ENCODE measurements around the gene GDF15.
"Not testable (repeated sequence)": the region's sequence is repeated elsewhere in the genome, so short reads cannot be mapped to it uniquely, and the experiment has no call there.

The GDF15 gene

GRCh38 chr19:18363787-18364186 is 22.2 kb upstream of the GDF15 start:
- H3K4me3 ChIP-seq (ENCODE audit: low read depth, low read length): no peak overlapping the region

GRCh38 chr19:18364277-18364825 is 21.6 kb upstream of the GDF15 start:
- not testable (repeated sequence) for H3K4me3 ChIP-seq (ENCODE audit: low read depth, low read length)

DNA sequence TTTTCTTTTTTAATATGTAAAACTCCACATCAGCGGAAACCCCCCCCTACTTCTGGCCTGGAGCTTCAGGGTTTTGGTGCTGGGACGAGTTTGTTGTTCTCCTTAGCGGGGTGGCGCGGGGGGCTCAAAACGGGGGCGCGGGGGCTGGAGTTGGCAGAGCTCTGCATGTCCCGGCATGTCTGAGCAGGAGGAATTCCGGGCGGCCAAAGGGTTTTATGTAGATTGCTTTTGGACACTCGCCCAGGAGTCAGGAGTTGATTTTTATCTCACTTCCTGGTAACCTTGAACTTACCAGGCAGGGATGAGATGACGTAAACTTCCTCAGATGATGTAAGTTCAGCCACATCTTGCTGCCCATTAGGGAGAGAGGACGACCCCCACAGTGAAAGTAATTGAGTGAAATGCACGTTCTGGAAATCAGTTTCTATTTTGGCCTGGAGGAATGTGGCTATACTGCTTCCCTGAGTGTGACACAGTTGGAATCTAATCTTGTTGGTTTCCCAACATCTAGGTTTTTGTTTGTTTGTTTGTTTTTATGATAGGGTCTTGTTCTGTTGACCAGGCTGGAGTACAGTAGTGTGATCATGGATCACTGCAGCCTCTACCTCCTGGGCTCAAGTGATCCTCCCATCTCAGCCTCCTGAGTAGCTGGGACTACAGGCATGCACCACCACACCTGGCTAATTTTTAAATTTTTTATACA is 21.0 kb upstream of the GDF15 start:
- H3K4me3 ChIP-seq (ENCODE audit: low read depth, low read length): no peak overlapping the region

- no peak overlapping the region for H3K4me3 ChIP-seq (ENCODE audit: low read depth, low read length)
Measured at GRCh38 chr19:18366021-18366435, 19.9 kb upstream of the GDF15 start.

GRCh38 chr19:18368504-18369222 is 17.3 kb upstream of the GDF15 start:
- no peak overlapping the region for H3K4me3 ChIP-seq (ENCODE audit: low read depth, low read length)

- H3K4me3 ChIP-seq (ENCODE audit: low read depth, low read length): no peak overlapping the region
Measured at GRCh38 chr19:18373407-18373891, 12.5 kb upstream of the GDF15 start.

DNA sequence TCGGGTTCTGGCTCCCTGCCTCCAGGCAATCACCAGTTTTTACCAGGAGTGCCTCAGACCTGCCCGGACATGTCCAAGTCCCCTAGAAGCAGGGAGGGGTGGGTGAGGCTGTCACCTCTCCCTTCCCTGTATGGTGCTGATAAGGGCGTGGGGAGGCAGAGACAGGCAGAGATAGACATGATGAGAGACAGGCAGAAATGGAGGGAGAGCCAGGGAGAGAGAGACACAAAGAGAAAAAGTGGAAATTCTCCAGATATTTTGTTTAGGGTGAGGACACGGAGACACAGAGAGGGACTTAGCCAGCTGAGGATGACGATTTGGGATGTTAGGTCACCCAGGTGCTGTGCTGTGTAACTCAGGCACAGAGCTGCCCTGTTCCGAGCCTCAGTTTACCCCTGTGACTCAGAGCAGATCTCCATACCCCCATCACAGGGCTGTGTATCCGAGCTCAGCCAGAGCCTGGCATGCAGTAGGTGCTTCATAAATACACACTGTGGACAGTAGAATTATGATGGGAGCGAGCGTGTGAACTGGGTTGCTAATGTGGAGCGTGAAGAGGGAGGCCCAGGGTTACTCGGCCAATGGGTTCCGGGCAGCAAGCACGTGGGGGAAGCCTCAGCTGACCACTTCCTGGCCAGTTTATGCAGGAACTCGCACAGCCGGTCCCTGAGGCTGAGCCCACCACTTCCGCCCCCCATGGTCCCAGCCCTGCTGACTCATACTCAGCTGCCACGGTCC is 11.9 kb upstream of the GDF15 start:
- H3K4me3 ChIP-seq (ENCODE audit: low read depth, low read length): no peak overlapping the region

- H3K4me3 ChIP-seq (ENCODE audit: low read depth, low read length): no peak overlapping the region
Measured at GRCh38 chr19:18377026-18377425, 8.9 kb upstream of the GDF15 start.

- no peak overlapping the region for H3K4me3 ChIP-seq (ENCODE audit: low read depth, low read length)
Measured at GRCh38 chr19:18379803-18380747, 5.9 kb upstream of the GDF15 start.

GRCh38 chr19:18380843-18381242 is 5.1 kb upstream of the GDF15 start:
- no peak overlapping the region for H3K4me3 ChIP-seq (ENCODE audit: low read depth, low read length)

DNA sequence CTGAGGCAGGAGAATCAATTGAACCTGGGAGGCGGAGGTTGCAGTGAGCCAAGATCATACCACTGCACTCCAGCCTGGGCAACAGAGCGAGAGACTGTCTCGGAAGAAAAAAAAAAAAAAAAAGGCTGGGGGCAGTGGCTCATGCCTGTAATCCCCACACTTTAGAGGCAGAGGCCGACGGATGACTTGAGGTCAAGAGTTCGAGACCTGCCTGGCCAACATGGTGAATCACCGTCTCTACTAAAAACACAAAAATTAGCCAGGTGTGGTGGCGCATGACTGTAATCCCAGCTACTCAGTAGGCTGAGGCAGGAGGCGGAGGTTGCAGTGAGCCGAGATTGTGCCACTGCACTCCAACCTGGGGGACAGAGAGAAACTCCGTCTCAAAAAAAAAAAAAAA is 2.3 kb upstream of the GDF15 start:
- not testable (repeated sequence) for H3K4me3 ChIP-seq (ENCODE audit: low read depth, low read length)

DNA sequence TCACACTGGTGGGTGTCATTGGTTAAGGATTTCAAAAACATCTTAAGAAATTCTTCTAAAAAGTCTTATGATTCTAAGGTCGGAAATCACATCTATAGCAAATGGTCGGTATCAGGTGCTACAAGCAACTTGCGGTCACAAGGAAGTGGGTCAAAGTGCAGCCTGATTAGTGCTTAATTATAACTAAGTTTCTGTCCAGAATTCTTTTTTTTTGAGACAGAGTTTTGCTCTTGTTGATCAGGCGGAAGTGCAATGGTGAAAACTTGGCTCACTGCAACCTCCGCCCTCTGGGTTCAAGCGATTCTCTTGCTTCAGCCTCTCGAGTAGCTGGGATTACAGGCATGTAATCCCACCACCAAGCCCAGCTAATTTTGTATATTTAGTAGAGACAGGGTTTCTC is 1.2 kb upstream of the GDF15 start:
- H3K4me3 ChIP-seq (ENCODE audit: low read depth, low read length): no peak overlapping the region

GRCh38 chr19:18385359-18385674 is 641 bp upstream of the GDF15 start:
- H3K4me3 ChIP-seq (ENCODE audit: low read depth, low read length): no peak overlapping the region

GRCh38 chr19:18386543-18387271 is 749 bp downstream of the GDF15 start:
- H3K4me3 ChIP-seq (ENCODE audit: low read depth, low read length): peak overlapping the region; percentile 9

DNA sequence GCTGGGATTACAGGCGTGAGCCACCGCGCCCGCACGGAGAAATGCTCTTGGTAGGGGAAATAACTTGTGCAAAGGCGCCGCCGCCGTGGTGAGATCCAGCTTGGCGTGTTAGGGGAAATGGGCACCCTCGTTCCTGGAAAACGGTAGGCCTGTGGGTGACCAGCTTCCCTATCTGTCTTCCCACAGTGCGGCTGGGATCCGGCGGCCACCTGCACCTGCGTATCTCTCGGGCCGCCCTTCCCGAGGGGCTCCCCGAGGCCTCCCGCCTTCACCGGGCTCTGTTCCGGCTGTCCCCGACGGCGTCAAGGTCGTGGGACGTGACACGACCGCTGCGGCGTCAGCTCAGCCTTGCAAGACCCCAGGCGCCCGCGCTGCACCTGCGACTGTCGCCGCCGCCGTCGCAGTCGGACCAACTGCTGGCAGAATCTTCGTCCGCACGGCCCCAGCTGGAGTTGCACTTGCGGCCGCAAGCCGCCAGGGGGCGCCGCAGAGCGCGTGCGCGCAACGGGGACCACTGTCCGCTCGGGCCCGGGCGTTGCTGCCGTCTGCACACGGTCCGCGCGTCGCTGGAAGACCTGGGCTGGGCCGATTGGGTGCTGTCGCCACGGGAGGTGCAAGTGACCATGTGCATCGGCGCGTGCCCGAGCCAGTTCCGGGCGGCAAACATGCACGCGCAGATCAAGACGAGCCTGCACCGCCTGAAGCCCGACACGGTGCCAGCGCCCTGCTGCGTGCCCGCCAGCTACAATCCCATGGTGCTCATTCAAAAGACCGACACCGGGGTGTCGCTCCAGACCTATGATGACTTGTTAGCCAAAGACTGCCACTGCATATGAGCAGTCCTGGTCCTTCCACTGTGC is 2.4 kb downstream of the GDF15 start:
- H3K4me3 ChIP-seq (ENCODE audit: low read depth, low read length): peak overlapping the region; percentile 1

DNA sequence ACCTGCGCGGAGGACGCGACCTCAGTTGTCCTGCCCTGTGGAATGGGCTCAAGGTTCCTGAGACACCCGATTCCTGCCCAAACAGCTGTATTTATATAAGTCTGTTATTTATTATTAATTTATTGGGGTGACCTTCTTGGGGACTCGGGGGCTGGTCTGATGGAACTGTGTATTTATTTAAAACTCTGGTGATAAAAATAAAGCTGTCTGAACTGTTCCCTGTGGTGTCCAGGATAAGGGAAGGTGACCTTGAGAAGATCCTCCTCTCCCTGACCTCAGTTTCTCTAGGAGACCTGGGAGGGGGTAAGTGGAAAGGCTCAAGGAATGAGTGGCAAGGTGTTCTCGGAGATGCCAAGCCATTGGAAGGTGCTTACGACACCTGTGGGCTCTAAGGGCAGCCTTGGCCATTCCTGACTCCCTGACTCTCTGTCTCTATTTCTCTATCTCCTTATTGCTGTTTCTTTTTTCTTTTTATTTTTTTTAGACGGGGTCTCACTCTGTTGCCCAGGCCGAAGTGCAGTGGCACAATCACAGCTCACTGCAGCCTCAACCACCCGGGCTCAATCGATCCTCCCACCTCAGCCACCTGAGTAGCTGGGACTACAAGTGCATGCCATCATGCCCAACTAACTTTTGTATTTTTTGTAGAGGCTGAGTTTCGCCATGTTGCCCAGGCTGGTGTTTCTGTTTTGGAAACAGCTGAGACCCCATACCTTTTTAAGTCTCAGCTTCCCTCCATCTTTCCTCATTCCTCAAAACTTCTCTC is 3.2 kb downstream of the GDF15 start:
- no peak overlapping the region for H3K4me3 ChIP-seq (ENCODE audit: low read depth, low read length)

DNA sequence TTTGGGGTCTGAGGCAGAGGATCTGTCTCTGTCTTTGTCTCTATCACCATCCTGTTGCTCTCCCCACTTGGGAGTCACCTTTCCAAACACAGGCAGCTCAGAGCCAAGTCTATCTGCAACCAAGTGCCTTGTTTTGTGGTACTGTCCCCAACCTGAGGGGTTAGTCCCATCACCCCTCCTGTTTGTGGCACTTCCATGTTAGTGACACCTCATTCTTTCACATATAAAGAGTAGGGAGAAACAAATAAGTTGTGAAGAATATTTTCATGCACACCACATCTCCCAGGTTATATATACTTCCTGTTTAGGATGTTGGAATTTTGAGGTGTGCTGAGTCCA is 3.7 kb downstream of the GDF15 start:
- H3K4me3 ChIP-seq (ENCODE audit: low read depth, low read length): no peak overlapping the region
